SKM-1 (cell line): ENCODE data around the gene BTN1A1.
"Not testable (repeated sequence)": the region's sequence is repeated elsewhere in the genome, so short reads cannot be mapped to it uniquely, and the experiment has no call there.

ENCODE experiments used
- DNase-seq: peaks from one replicate; lab custom pipeline; 2025; ENCODE audit not compliant: unreplicated experiment; lab: John Stamatoyannopoulos, UW

The BTN1A1 gene

DNA sequence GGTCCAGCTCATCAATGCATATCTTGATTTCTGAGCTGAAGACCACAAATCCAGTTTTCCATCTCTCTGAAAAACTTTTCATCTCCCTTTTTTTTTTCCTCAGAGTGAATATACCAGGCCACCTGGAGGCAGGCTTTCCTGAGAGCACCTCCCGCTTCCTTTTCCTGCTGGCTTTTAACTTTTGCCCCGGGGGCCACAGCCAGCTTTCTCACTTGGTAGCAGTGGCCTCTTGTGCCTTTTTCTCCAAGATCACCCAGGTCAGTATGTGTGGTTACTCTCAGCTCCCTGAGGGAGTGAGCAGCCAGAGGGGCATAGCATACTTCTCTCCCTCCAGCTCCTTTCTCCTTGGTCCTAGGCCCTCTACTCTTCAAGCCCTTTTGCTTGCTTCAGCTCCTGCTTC lies at the start of gene BTN1A1:
BTN1A1 (plus strand) TSS at position 202 of the 400 bp plus-strand sequence. CDS start 984 bp downstream, outside the sequence.
- DNase-seq, result no peak

DNA sequence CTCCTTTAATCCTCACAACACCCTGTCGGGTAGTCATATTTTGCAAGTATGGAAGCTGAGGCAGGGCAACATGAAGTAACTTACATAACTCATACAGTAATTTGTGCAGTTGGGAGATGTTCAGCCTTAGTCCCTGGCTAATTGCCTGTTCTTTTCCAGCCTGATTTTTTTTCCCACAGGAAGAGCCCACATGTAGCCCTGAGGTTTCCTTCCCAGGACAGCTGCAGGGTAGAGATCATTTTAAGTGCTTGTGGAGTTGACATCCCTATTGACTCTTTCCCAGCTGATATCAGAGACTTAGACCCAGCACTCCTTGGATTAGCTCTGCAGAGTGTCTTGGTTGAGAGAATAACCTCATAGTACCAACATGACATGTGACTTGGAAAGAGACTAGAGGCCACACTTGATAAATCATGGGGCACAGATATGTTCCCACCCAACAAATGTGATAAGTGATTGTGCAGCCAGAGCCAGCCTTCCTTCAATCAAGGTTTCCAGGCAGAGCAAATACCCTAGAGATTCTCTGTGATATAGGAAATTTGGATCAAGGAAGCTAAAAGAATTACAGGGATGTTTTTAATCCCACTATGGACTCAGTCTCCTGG lies 47.4 kb upstream of the BTN1A1 start:
- no peak for DNase-seq

GRCh38 chr6:26454631-26455030 lies 45.5 kb upstream of the BTN1A1 start:
- DNase-seq, result no peak

DNA sequence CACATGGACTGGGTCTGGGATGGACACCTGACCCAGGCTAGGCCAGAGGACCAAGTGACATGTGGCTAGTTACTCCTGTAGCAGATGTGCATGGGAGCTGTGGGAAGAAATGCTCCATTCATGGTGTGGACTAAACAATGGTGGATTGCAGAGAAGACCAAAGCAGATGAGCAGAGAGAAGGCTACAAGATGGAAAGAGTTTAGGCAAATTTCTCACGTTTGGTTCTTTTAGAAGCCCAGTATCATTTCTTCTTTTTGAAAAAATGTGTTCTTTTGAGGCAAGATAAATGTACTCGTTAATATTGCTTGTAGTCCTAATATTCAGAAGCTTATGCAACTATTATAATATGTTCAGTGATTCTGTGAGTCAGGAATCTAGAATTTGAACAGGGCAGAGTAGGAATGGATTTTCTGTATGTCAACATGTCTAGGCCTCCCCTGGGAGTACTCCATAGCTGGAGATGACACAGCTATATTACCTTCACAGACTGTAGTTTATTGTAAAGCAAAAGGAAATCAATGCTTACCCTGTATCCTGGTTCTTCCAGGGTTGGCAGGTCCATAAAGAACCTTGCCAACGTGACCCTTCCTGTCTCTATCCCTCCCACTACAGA lies 44.6 kb upstream of the BTN1A1 start:
- no peak for DNase-seq

DNA sequence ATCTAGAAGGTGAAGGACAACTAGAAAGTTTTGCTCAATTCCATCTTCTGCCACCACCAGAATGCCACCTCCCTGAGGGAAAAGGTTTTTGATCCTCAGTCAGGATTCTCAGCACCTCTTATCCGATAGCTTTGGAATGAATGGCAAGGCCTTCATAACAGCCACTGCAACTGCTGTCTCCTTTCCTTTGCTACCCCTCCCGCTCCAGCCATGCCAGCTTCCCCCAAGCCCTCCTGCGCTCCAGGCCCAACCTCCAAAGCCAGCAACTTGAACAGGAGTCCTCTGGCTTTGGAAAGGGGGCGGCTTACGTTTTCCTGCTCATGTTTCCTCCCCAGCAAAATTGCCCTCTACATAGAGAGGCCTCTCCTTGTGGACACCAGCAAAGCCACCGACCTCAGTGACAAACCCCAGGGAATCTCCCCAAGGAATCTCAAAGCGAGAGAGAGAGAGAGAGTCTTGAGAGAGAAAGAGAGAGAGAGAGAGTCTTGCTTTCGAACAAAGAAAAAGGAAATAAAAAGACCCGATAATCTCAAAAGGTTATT lies 42.8 kb upstream of the BTN1A1 start:
- no peak for DNase-seq

DNA sequence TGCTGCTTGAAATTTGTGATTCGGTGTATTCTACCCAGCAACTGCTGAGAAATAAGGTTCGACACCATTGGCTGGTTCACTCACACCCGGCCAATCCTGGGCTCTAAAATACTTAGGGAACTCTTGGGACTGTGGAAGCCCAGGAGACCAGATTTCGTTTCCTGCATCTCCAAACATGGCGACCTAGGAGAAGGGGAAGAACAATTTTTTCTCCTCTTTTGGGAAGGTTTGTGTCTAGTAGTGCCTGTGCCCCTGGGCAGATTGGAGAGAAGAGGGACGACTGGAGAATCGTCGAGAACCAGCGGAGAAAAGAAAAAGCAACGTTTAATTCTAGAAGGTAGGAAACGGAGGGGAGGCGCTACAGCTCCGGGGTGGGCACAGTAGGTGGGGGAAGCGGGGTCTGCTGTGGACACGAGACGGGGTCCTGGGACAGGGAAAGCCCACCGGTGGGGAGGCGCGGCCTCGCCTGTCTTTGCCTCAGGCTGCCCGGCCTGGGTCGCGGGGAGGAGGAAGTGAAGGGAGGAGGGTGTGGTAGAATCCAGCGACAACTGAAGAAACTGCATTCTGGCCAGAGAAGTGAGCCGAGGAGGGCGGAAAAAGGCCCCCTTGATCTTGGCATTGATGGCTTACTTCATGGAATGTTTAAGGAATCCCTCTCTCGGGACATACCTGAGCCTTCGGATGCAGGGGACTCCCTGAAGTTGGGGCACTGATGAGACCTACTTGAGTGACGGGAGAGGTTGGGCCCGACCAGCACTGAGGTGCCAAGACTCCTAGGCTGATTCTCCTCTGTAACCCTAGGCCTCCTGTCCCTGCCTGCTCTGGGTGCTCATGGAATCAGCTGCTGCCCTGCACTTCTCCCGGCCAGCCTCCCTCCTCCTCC lies 42.1 kb upstream of the BTN1A1 start, which contains the start of gene BTN2A1:
BTN2A1 (plus strand) TSS at position 150 of the 883 bp plus-strand sequence; CDS start at position 832, 682 bp downstream.
- peak; percentile 77 for DNase-seq

GRCh38 chr6:26459023-26459810 lies 40.9 kb upstream of the BTN1A1 start:
- DNase-seq, result no peak

DNA sequence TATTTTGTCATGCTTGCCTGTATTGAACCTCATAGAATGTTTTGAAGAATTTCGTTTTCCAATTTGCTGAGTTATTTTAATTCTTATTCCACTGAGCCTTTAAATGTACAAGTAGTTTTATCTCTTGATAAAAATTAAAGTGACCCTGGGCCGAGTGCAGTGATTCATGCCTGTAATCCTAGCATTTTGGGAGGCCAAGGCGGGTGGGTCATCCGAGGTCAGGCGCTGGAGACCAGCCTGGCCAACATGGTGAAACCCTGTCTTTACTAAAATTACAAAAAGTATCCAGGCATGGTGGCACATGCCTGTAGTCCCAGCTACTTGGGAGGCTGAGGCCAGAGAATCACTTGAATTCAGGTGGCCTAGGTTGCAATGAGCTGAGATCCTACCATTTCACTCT lies 38.8 kb upstream of the BTN1A1 start:
- not testable (repeated sequence) for DNase-seq

- no peak for DNase-seq
These were observed 36.1 kb upstream of the BTN1A1 start for GRCh38 chr6:26464014-26464413.

- DNase-seq, result no peak
These were observed 35.5 kb upstream of the BTN1A1 start for GRCh38 chr6:26464416-26465131.

DNA sequence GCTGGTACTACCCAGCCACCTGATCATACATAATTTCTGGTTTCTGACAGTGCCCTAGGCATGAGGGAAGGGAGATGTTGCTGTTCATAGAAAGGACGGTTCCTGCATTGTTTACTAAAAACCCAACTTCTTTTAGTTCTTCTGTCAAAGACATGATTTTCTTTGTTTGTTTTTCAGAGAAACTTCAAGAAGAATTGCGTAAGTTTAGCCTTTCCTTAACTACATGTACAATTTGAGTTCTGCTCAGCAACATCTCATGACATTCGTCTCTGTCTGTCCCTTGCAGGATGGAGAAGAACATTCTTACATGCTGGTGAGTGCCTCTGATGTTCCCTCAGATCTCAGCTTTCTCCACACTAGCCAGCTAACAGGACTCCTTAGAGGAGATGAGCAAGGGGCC lies 34.3 kb upstream of the BTN1A1 start:
- DNase-seq, result no peak

DNA sequence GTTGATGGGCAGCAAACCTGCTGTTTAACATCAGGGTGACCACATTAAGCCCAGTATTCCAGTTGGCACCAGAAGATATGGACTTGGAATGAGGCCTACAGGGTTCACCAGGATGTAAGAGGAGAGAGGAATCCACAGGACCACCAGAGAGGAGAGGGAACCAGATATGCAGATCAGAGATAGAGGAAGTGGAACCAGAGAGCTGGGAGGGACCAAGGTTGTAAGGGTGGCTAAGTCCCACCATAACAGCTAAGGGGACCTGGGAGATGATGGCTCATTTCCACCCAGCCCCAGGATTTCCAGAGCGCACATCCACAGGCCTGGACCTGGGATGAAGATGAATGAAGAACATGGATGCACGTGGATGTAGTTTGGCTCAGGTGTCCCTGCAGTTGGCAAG lies 31.3 kb upstream of the BTN1A1 start:
- no peak for DNase-seq

- DNase-seq, result no peak
These were observed 29.5 kb upstream of the BTN1A1 start for GRCh38 chr6:26470643-26471042.

GRCh38 chr6:26471970-26472369 lies 28.1 kb upstream of the BTN1A1 start:
- no peak for DNase-seq

- DNase-seq, result no peak
These were observed 27.4 kb upstream of the BTN1A1 start for GRCh38 chr6:26472549-26473290.

DNA sequence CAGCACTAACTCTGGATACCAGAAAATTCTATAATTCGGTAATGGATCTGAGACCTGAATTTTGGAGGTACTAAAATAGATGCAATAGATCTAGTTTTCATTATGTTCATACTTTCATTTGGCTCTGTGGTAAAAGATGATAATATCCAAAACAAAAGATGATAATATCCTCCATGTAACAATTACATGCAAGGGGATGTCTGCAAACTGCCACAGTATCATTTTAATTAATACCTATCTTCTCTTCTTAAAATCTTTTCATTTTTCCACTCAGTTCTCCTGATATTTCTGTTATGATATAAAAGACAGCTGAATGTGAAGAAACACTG lies 26.7 kb upstream of the BTN1A1 start:
- no peak for DNase-seq

GRCh38 chr6:26473758-26474438 lies 26.2 kb upstream of the BTN1A1 start:
- DNase-seq, result peak; percentile 77

DNA sequence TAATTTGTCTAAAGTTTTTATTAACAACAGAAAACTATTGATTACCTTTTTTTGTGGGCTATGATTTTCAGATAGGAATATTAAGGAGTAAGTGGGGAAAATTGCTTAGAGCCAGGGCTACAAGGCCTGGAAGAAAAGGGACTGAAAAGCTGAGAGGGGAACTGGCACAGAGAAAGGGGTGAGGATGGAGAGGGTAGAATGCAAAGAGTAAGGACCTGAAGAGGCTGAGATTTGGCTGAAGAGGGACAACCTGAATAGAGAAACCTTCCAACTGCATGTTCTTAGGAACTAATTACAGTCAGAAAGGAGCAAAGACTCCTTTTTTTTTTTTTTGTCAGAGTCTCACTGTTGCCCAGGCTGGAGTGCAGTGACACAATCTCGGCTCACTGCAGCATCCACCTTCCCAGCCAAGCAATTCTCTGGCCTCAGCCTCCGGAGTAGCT lies 25.6 kb upstream of the BTN1A1 start:
- no peak for DNase-seq
